GM18505 (cell line): Measurements from ENCODE around the gene PHF2.

ENCODE experiments used
- ATAC-seq: cut with Tn5 transposase; IDR thresholded peaks from one replicate; pipeline ENCODE4 v1.9.1; 2021; ENCODE audit not compliant: unreplicated experiment
- POLR2A ChIP-seq: IDR thresholded peaks from 4 replicates; pipeline ENCODE4 v1.6.1; 2011; ENCODE audit warnings: borderline replicate concordance; ENCODE audit not compliant: insufficient read depth, insufficient read length; ENCODE audit errors: extremely low read depth

The PHF2 gene

DNA sequence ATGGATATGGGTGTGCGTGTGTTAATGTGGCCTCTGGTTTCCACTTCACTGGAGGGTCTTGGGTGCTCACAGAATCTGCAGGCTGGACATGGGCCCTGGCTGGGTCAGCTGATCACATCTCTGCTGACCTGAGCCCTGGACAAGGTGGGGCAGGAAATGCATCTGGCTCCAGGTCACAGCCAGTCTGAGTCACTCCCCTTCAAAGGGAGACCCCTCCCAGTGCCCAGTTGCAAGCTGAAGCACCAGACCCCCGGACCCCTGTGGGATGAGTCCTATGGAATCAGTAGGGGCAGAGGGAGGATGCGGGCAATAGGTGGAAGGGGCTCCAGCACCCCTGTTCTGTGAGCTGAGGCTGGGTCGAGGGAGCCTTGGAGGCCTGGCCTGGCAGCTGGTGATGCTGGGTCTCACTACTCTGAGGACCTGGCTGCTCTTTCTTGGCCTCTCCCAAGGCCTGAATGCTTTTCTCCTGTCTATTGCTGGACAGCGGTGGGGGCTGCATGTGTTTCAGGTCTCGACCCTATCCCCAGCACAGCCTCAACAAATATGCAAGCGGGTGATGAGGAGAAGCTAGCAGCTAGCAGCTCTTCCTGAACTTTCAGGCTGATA, 54.5 kb downstream of the PHF2 start:
- TF ChIP-seq POLR2A = no peak
- no peak for ATAC-seq

DNA sequence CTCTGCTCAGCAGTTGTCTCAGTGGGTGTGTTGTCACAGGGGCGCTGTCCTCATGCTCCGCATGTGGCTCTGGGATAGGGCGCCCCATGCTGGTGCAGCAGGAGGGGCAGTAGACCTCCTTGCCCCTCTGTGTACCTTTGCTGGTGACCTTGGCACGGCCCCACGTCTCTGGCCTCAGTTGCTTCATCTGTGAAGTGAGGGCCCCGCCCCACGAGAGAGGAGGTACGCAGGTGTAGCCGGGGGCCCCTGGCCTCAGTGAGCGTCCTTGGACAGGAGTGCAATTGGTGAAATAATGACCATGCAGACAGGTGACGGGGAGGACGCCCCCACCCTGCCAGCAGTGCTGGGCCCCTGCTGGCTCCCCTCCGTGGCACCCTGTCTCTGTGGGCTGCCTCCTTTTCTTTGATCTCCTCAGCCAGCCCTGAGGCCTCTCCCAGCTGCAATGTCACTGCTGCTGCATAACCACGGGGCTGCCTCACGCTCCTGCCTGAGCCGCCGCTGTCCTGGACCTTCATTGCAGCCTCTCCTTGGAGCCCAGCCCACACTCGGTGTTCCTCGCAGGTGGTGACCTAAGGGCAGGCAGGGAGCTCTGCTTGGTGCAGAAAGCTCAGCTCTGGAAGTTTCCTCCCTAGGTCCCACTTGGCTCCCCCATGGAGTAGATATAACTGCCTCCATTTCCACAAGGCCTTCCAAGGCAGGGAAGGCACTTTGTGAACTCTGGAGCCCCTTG, 57.3 kb downstream of the PHF2 start:
- no peak for TF ChIP-seq POLR2A
- ATAC-seq = no peak

DNA sequence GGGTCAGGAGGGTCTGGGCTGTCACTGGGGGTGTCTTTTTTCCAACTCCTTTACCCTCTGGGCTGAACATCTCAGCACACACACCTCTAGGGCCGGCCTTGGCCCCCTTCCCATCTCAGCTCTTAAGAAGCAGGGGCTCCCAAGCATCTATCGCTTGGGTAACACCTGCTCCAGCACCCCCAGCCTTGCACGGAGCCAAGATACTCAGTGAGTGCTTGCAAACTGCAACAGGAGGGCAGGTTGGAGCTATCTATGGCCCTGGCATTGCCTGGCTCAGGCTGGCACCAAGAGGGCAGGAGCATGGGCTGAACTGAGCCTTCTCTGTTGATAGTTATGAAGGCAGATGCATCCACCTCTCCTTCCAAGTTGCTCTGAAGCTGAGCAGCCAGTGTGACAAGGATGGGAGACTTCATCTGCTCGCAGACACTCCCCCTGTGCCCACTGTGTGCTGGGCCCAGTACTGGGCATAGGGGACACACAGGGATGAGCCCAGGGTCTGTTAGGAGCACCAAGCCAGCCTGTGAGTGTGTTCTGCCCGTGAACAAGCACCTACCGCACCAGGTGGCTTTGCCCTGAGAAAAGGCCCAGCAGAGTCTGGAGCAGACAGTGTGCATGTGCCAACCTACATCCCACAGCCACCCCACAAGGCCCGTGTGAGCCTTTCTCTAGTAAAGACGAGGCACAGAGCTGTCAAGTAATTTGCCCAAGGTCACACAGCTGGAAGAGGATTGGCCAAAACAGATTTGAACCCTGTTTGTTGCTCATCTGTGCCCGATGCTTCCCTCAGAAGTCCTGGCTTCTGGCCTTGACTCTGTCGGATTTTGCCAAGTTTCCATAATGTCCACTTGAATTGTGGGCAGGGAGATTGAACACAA, 58.2 kb downstream of the PHF2 start:
- ATAC-seq = no peak
- TF ChIP-seq POLR2A = no peak

DNA sequence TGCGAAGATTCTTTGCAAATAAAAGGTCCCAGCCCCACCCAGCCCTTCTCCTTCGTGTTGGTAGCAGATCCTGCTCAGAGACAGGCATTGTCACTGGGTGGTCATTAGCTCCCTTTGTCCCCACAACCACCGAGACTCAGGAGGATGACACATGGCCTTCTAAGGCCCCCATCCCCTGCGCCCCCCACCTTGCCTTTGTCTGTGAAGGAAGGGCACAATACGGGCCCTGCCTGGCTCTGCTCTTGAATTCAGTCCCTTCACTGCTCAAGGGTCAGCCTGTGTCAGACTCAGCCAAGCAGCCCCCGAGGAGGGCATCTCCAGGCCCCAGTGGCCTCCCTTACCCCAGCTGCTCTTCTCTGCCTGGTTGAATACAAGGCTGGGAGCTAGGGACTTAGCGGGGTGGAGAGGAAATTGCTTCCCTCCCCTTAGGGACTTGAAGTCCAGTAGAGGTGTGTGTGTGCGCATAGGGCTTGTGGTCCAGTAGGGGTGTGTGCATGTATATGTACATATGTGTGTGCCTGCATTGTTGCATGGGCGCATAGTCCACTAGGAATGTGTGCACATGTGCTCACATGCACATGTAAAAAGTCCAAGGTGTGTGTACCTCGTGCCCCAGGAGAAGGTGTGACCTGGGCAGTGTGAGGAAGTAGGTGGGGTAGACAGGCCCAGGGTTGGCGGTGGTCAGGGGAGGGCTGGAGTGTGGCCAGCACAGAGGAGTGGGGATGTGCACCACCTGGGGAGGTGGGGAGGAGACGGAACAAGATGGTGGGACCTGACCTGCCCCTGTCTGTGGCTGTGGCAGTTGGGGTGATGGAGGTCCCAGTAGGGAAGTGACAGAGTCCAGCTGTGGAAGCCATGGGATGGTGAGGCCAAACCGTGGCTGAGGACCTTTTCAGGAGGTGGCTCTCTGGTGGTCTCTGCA, 59.1 kb downstream of the PHF2 start:
- ATAC-seq = no peak
- no peak for TF ChIP-seq POLR2A

DNA sequence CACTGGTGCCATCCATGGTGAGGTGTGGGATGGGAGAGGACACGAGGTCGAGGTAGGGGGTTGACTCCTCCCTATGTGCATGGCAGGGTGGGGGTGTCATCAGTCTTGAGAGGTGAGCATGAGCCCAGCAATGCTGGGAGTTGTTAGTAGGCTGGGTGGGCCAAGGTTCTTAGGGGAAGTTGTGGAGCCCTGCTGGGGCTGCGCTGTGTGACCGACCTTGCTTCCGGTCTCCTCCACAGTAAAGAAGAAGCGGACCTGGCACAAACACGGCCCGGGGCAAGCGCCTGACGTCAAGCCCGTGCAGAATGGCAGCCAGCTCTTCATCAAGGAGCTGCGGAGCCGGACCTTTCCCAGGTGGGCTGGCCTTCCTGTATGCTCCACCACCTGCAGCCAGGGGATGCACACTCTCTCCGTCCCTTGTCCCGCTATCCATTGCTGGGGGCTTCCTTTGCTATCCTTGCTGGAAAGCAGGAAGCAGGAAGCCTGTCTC, 59.8 kb downstream of the PHF2 start:
- TF ChIP-seq POLR2A = no peak
- no peak for ATAC-seq

DNA sequence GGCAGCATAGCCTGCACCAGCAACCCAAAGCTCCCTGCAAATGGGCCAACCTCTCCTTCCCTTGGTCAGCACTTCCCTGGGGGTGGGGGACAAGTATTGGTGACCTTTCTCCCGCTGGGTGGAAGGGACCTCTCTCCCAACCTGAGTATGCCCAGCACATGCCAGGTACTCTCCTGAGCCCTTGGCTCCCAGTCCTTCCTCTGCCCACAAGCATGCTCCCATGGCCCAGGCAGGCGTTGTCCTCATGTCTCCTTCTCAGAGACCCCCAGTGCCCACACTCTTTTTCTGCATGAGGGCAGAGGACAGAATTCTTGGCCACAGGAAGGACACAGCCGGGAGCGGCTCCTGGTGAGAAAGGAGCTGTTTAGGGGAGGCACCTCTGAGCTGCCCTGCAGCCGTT, 60.3 kb downstream of the PHF2 start:
- no peak for TF ChIP-seq POLR2A
- no peak for ATAC-seq

DNA sequence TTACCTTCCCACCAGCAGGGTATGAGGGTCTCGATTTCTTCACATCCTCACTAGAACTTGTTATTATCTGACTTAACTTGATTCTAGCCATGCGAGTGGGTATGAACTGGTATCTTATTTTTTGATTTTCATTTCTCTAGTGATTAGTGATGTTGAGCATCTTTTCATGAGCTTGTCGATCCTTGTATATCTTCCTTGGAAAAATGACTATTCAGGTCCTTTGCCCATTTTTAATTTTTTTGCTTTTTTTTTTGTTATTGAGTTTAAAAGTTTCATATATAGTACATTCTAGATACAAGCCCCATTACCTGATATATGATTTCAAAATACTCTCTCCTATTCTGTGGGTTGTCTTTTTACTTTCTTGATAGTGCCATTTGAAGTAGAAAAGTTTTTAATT, 61.5 kb downstream of the PHF2 start:
- ATAC-seq = no peak
- TF ChIP-seq POLR2A = no peak

DNA sequence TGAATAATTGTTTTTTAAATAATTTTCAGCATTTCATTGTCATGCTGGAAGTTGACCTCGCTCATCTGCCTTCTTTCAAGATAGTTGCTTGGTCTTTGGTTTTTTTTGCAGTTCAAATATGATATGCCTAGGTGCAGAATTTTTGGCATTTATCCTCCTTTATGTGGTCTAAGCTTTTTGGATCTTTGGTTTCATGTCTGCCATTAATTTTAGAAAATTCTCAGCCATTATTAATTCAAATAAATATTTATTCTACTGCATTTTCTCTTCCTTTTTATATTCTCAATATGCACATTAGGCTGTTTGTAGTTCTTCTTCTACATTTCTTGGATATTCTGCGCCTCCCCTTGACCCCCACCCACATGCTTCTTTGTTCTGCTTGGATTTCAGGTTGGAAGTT, 63.6 kb downstream of the PHF2 start:
- no peak for TF ChIP-seq POLR2A
- ATAC-seq = no peak

DNA sequence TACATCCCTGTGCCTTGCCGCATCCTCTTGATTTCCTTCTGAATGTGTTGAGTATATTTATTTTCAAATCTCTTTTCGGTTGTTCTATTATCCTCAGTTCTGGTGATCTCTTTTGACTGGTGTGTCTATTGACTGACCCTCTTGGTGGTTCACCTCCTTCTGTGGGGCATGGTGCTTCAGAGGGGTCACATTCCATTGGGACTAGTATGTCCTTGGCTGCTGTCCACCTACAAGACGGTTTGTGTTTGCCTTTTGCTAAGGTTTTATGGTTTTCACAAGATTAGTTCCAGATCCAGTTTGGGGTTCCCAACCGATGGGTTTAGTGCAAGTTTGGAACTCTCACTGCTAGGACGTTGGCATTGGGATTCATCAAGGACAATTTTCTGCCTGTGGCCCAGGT, 66.6 kb downstream of the PHF2 start:
- TF ChIP-seq POLR2A = no peak
- no peak for ATAC-seq

DNA sequence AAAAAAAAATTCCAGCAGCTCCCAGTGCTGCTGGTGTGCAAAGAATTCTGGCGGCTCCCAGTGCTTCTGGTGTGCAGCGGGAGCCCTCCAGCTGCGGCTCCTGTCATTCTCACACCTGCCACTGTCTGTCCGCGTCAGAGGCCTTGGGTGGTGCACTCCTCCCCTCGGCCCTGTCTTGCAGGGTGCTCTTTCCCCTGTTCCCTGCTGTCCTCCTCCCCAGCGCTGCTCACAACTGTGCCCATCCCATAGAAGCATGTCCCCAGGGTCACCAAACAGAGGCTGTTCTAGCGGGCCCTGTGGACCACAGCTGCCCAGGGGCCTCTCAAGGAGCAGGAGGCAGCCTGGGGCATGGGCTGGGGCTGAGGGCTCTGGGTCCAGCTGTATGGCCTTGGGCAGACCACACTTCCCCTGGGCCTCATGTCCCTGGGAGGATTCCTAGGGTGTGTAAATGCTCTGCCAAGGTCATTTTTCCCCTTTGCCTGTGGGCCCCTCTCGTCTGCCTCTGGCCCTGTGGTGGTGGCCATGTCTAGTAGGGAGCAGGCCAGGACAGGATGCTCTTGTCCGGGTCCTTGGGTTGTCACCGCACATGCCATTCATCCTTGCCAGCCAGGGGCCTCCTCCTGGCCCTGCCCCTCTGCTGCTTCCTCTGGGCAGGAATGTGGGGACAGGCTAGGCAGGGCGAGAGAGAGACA, 68.2 kb downstream of the PHF2 start:
- TF ChIP-seq POLR2A = no peak
- ATAC-seq = no peak

DNA sequence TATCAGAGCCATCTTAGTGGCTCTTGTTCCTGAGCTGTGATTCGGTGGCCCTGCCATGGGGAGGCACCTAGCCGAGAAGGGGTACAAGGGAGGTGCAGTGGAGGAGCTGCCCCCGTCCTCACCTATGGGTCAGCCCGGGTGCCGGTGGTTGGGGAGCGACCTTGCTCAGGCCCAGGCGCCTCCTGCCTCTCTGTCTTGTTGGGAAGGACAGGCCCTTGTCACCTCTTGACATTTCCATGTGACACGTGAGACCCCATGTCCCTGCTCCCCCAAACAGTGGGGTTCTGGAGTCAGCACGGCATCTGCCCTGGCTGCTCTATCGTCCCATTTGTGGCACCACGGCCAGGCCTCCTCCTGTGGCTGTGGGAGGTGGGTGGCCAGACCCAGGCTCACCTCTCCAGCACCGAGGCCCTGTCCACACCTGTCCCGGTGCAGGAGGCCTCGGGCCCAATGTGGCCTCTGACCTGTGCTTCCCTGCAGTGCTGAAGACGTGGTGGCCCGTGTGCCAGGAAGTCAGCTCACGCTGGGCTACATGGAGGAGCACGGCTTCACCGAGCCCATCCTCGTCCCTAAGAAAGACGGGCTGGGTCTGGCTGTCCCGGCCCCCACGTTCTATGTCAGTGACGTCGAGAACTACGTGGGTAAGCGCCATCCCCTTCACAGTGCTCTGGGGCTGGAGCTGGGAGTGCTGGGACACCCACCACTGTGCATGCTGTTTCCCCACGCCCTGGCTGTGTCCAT, 68.9 kb downstream of the PHF2 start:
- no peak for ATAC-seq
- TF ChIP-seq POLR2A = no peak
